BJ (cell line): ENCODE measurements around the gene LMTK2. TPM values are rescaled to one million over a fixed set of nuclear protein-coding genes. Genes with fewer than 3 reads are reported as not detected.

Experiments used
- CTCF ChIA-PET: fragments of 350-600 bp; formaldehyde crosslinking; extraction: SDS; loops from one replicate; lab custom pipeline; 2021; ENCODE audit warnings: antibody characterized with exemption, inconsistent platforms; lab: Yijun Ruan, JAX
- POLR2A ChIA-PET: fragments of 300-600 bp; sonication (Branson Sonifier 250); formaldehyde crosslinking; extraction: SDS; loops from one replicate; lab custom pipeline; 2021; ENCODE audit warnings: antibody characterized with exemption; lab: Charles Lee
- DNase-seq: peaks from one replicate; pipeline ENCODE4 v3.0.0-alpha.2; 2011; ENCODE audit warnings: low read depth
- H3K27me3 ChIP-seq: 2 replicates; pipeline ENCODE4 v1.6.0; 2011; ENCODE audit warnings: low read length; ENCODE audit not compliant: control insufficient read depth, insufficient read depth
- H3K36me3 ChIP-seq: 2 replicates; pipeline ENCODE4 v1.5.1; 2011; ENCODE audit warnings: low read length; ENCODE audit not compliant: control insufficient read depth, insufficient read depth
- H3K4me3 ChIP-seq: 2 replicates; pipeline ENCODE4 v1.5.1; 2011; ENCODE audit warnings: low read depth, mild to moderate bottlenecking, control low read depth, low read length
- CTCF ChIP-seq: IDR thresholded peaks from 2 replicates; pipeline ENCODE4 v1.5.1; 2011; ENCODE audit warnings: low read depth, mild to moderate bottlenecking, control low read depth, inconsistent platforms, low read length, moderate library complexity; ENCODE audit not compliant: insufficient read depth
- polyA plus RNA-seq: library from polyadenylated mRNA; depleted of rRNA; stranded (reverse); fragments of >200 nt; gene quantifications from 2 replicates; pipeline ENCODE4 v1.2.3, GENCODE V29; 2011

LMTK2 gene
- polyA plus RNA-seq, 1 experiment = 3.8 TPM

- Histone ChIP-seq H3K27me3 (no peaks in the 10 kb centered on the region), H3K4me3 (peak within 1 kb of the TSS; percentile 46), H3K36me3 (peaks cover 7% of the 10 kb centered on the region)
- no peak for TF ChIP-seq CTCF
- DNase-seq = no peak
- ChIA-PET POLR2A (no interaction called here), CTCF (no interaction called here)
Observed at GRCh38 chr7:98211221-98211675, 104.6 kb downstream of the LMTK2 start, which contains the start of gene BHLHA15. Gene BHLHA15, plus strand, starts transcription at chr7:98211439. Its CDS starts 871 bp downstream, at chr7:98212310.

GRCh38 chr7:98211676-98212531 lies 105.2 kb downstream of the LMTK2 start:
- ChIA-PET POLR2A (no interaction called here), CTCF (no interaction called here)
- DNase-seq = no peak
- Histone ChIP-seq H3K27me3 (no peaks in the 10 kb centered on the region), H3K36me3 (peaks cover 4% of the 10 kb centered on the region), H3K4me3 (no peak overlapping the region; the same call in 1 of the 2 replicates)
- TF ChIP-seq CTCF = no peak

- TF ChIP-seq CTCF = no peak
- Histone ChIP-seq H3K27me3 (no peaks in the 10 kb centered on the region), H3K4me3 (no peak overlapping the region), H3K36me3 (peaks cover 4% of the 10 kb centered on the region; the same call in 1 of the 2 replicates)
- DNase-seq = no peak
- CTCF ChIA-PET = no interaction called here
- POLR2A ChIA-PET = no interaction called here
Observed at GRCh38 chr7:98212532-98213041, 105.9 kb downstream of the LMTK2 start.

GRCh38 chr7:98213296-98213887 lies 106.7 kb downstream of the LMTK2 start:
- no peak for TF ChIP-seq CTCF
- Histone ChIP-seq H3K36me3 (peaks cover 4% of the 10 kb centered on the region; the same call in 1 of the 2 replicates), H3K27me3 (no peaks in the 10 kb centered on the region), H3K4me3 (no peak overlapping the region)
- DNase-seq = no peak
- CTCF ChIA-PET = interaction anchor here (0.6 to 1.1 kb wide), 2 partner anchors 45 to 69 kb away, joined by 3 read pairs; no protein-coding TSS in a partner anchor
- POLR2A ChIA-PET = no interaction called here
